ENCODE results near the gene PALMD.

Gene PALMD

DNA sequence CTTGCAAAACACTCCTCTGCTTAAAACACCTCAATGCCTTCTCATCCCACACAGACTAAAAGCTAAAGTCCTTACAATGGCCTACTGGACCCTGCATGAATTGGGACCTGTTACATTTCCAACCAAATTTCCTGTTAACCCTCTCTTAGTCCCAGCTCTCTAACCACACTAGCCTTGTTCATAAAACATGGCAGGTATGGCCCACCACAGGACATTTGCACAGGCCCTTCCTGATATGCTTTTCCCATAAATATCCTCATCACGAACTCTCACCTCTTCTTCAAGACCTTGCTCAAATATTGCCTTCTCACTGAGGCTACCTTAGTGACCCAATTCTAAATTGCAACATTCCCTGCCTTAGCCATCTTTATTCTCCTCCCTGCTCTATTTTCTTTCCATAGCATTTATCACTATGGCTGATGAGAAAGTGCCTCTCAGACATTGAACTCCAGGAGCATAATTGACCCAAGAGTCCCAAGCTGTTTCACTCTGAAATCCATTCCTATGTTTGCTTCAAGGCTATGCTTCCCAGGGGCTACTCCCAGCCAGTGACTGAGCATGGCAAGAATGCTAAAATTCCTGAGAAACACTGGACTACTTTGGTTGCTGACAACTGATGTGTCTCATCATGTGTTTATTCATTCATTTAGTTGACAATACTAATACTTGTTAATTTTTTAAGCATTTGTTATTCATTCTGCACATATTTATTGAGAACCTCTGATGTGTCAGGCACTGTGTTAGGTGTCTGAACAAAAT lies 2.7 kb upstream of the PALMD start:
- no peak overlapping the region for H3K4me3 ChIP-seq (ENCODE audit: low read depth, low read length)
- no peaks in the 10 kb centered on the region for H3K27me3 ChIP-seq (ENCODE audit: control insufficient read depth, insufficient read depth, low read length)
- no peak overlapping the region for H3K27ac ChIP-seq
- TF ChIP-seq, protein P1, sequence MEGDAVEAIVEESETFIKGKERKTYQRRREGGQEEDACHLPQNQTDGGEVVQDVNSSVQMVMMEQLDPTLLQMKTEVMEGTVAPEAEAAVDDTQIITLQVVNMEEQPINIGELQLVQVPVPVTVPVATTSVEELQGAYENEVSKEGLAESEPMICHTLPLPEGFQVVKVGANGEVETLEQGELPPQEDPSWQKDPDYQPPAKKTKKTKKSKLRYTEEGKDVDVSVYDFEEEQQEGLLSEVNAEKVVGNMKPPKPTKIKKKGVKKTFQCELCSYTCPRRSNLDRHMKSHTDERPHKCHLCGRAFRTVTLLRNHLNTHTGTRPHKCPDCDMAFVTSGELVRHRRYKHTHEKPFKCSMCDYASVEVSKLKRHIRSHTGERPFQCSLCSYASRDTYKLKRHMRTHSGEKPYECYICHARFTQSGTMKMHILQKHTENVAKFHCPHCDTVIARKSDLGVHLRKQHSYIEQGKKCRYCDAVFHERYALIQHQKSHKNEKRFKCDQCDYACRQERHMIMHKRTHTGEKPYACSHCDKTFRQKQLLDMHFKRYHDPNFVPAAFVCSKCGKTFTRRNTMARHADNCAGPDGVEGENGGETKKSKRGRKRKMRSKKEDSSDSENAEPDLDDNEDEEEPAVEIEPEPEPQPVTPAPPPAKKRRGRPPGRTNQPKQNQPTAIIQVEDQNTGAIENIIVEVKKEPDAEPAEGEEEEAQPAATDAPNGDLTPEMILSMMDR (IDR thresholded peaks at IDR 0.05): no peak
- no peaks in the 10 kb centered on the region for H3K36me3 ChIP-seq (ENCODE audit: control insufficient read depth, insufficient read depth, low read length)
- no peaks in the 10 kb centered on the region for H3K9me3 ChIP-seq (ENCODE audit: control insufficient read depth, low read length)
- H3K4me1 ChIP-seq: peaks cover 11% of the 10 kb centered on the region
- H3K79me2 ChIP-seq: no peaks in the 10 kb centered on the region
- H2AFZ ChIP-seq: no peak overlapping the region
- H3K9ac ChIP-seq: no peak overlapping the region
- H3K4me2 ChIP-seq (ENCODE audit: low read length): no peak overlapping the region

DNA sequence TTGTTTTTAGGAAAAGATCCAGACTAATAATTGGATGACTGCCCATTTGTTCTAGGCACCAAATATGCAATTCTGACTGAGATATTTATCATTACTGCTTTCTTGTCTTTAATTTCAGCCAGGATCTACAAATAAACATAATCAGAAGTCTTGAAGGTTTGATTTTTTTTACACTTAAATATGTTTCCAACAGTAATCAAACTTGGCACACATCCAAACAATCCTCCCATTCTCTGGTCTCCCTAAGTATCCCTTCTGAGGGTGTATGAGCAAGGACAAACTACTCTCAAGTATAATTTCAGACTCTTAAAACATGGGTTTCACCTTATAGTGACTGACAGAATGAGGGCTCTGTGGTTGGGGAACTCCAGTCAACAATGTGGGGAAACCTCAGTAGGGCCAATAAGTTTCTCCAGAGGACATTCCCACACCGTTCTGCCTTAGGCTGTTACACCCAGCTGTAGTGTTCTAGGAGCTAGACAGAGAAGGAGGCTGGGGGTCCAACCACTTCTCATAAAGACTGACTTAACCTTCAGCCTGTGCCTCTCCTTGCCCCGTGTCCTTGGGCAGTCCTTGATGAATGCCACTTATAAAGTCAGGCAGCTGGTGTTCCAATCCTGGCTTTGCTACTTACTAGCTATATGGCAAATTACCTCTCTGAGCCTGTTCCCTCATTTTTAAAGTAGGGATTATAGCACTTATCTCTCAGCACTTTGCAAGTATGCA lies 1.5 kb upstream of the PALMD start:
- TF ChIP-seq, protein P1 (IDR thresholded peaks at IDR 0.05): no peak
- H3K9me3 ChIP-seq (ENCODE audit: control insufficient read depth, low read length): no peaks in the 10 kb centered on the region
- H3K27me3 ChIP-seq (ENCODE audit: control insufficient read depth, insufficient read depth, low read length): no peaks in the 10 kb centered on the region
- H3K79me2 ChIP-seq: no peaks in the 10 kb centered on the region
- H3K9ac ChIP-seq: no peak overlapping the region
- H3K4me1 ChIP-seq: peaks cover 14% of the 10 kb centered on the region
- H3K36me3 ChIP-seq (ENCODE audit: control insufficient read depth, insufficient read depth, low read length): no peaks in the 10 kb centered on the region
- peak overlapping the region; percentile 86 for H2AFZ ChIP-seq
- H3K27ac ChIP-seq: peak overlapping the region; percentile 97
- H3K4me2 ChIP-seq (ENCODE audit: low read length): peak overlapping the region; percentile 69
- peak overlapping the region; percentile 61 for H3K4me3 ChIP-seq (ENCODE audit: low read depth, low read length)

DNA sequence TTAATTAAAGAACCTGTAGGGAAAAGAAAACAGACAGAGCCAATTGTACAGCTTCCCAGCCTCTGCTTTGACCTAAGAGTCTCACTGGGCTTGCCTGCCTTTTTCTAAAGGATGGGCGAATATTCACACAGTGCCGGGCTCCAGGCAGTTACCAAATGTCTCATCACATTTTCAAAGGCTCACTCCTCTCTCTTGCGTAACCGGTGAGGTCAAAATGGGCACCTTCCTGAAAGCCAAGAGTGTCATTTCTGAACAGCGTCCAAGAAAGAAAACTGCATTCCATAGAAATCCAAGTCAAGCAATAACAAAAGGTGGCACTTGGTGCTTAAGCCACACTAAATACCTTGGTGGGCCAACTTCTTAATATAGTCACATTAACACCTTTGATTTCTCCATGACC lies 710 bp upstream of the PALMD start:
- TF ChIP-seq, protein P1 (IDR thresholded peaks at IDR 0.05): no peak
- no peak overlapping the region for H3K9ac ChIP-seq

DNA sequence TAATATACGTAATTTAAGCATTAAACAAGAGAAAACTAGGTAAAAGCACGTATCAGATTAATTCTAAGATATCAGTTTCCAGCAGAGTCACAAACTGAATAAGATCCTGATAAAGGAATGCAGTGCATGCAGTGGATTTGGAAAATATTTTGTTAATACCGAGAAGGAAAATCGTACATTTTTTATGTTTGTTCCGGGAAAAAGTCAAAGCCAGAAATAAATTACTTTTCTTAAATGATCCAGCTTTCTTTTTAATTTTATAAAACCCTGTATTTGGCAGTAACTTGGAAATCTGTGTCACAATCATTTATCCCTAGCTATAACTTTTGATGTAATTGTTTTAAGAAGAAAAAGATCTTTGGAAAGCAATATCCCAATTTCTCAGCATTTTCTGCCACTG lies 955 bp downstream of the PALMD start:
- H2AFZ ChIP-seq: peak overlapping the region; percentile 86
- peak overlapping the region; percentile 69 for H3K4me2 ChIP-seq (ENCODE audit: low read length)
- no peaks in the 10 kb centered on the region for H3K36me3 ChIP-seq (ENCODE audit: control insufficient read depth, insufficient read depth, low read length)
- peaks cover 27% of the 10 kb centered on the region for H3K4me1 ChIP-seq
- peak overlapping the region; percentile 61 for H3K4me3 ChIP-seq (ENCODE audit: low read depth, low read length)
- no peaks in the 10 kb centered on the region for H3K27me3 ChIP-seq (ENCODE audit: control insufficient read depth, insufficient read depth, low read length)
- H3K27ac ChIP-seq: peak overlapping the region; percentile 97
- TF ChIP-seq, protein P1 (IDR thresholded peaks at IDR 0.05): no peak
- peaks cover 3% of the 10 kb centered on the region for H3K79me2 ChIP-seq
- no peaks in the 10 kb centered on the region for H3K9me3 ChIP-seq (ENCODE audit: control insufficient read depth, low read length)
- H3K9ac ChIP-seq: no peak overlapping the region

More for the DNA sequence above, 710 bp upstream of the PALMD start:
- H3K27ac ChIP-seq: peak overlapping the region; percentile 97
- H3K36me3 ChIP-seq (ENCODE audit: control insufficient read depth, insufficient read depth, low read length): no peaks in the 10 kb centered on the region
- peaks cover 20% of the 10 kb centered on the region for H3K4me1 ChIP-seq
- peak overlapping the region; percentile 61 for H3K4me3 ChIP-seq (ENCODE audit: low read depth, low read length)
- H2AFZ ChIP-seq: peak overlapping the region; percentile 86
- H3K27me3 ChIP-seq (ENCODE audit: control insufficient read depth, insufficient read depth, low read length): no peaks in the 10 kb centered on the region
- no peaks in the 10 kb centered on the region for H3K9me3 ChIP-seq (ENCODE audit: control insufficient read depth, low read length)
- no peaks in the 10 kb centered on the region for H3K79me2 ChIP-seq
- H3K4me2 ChIP-seq (ENCODE audit: low read length): peak overlapping the region; percentile 69

Measured in parathyroid adenoma (tissue), 2 donors.